Mucosa of rectum (tissue), 2 donors: Measurements from ENCODE around the gene TMEM176A.
"Not testable (repeated sequence)": the region's sequence is repeated elsewhere in the genome, so short reads cannot be mapped to it uniquely, and the experiment has no call there.

Experiments
- H3K27ac ChIP-seq, 2 donors: one replicate each; pipeline ENCODE4 v1.7.0; 2013; ENCODE audit warnings: inconsistent platforms in 2 of 2, low read depth in 2 of 2, low read length in 2 of 2
- H3K27me3 ChIP-seq, 2 donors: one replicate each; pipeline ENCODE4 v1.7.0; 2013; ENCODE audit warnings: low read length in 2 of 2; ENCODE audit not compliant: control insufficient read depth in 2 of 2, insufficient read depth in 2 of 2
- H3K36me3 ChIP-seq, 2 donors: one replicate each; pipeline ENCODE4 v1.7.0; 2013; ENCODE audit warnings: low read length in 2 of 2; ENCODE audit not compliant: control insufficient read depth in 2 of 2, insufficient read depth in 2 of 2
- H3K4me1 ChIP-seq, 2 donors: one replicate each; pipeline ENCODE4 v1.7.0; 2013; ENCODE audit warnings: low read length in 2 of 2, mild to moderate bottlenecking in 1 of 2; ENCODE audit not compliant: control insufficient read depth in 2 of 2, insufficient read depth in 2 of 2
- H3K4me3 ChIP-seq, 2 donors: one replicate each; pipeline ENCODE4 v1.7.0; 2013; ENCODE audit warnings: low read length in 2 of 2
- H3K9ac ChIP-seq, 2 donors: one replicate each; pipeline ENCODE4 v1.7.0; 2013; ENCODE audit warnings: low read length in 2 of 2, low read depth in 1 of 2, mild to moderate bottlenecking in 1 of 2
- H3K9me3 ChIP-seq, 2 donors: one replicate each; pipeline ENCODE4 v1.7.0; 2013; ENCODE audit warnings: low read length in 2 of 2; ENCODE audit not compliant: control insufficient read depth in 2 of 2
- donor health status: healthy.
- donor health status: Normal muscosa, but diverticular disease.

Gene TMEM176A

GRCh38 chr7:150807616-150808438 lies 7.3 kb downstream of the TMEM176A start:
- Histone ChIP-seq H3K4me1 (peaks cover 9 to 12% of the 10 kb centered on the region in 2 donors), H3K9ac (peak overlapping the region; percentile 1 to 32), H3K4me3 (peak overlapping the region in 1 of 2 donors; percentile 54), H3K36me3 (peaks cover 19 to 26% of the 10 kb centered on the region in 2 donors), H3K27ac (peak overlapping the region; percentile 68 to 72)
- H3K27me3 ChIP-seq, H3K9me3 ChIP-seq: not testable (repeated sequence)

GRCh38 chr7:150814328-150815001 lies 13.9 kb downstream of the TMEM176A start:
- Histone ChIP-seq H3K36me3 (no peaks in the 10 kb centered on the region), H3K27me3 (no peaks in the 10 kb centered on the region), H3K27ac (no peak overlapping the region), H3K4me1 (peaks cover 0 to 4% of the 10 kb centered on the region in 2 donors), H3K9me3 (no peaks in the 10 kb centered on the region), H3K9ac (no peak overlapping the region), H3K4me3 (no peak overlapping the region)

GRCh38 chr7:150818971-150819370 lies 18.4 kb downstream of the TMEM176A start:
- H3K36me3 ChIP-seq = no peaks in the 10 kb centered on the region
- H3K9me3 ChIP-seq = no peaks in the 10 kb centered on the region
- H3K27ac ChIP-seq = no peak overlapping the region
- H3K4me3 ChIP-seq = no peak overlapping the region
- no peaks in the 10 kb centered on the region for H3K27me3 ChIP-seq
- H3K9ac ChIP-seq = no peak overlapping the region
- peaks cover 0 to 4% of the 10 kb centered on the region in 2 donors for H3K4me1 ChIP-seq

- Histone ChIP-seq H3K9ac (no peak overlapping the region), H3K4me1 (no peaks in the 10 kb centered on the region), H3K27ac (no peak overlapping the region), H3K27me3 (no peaks in the 10 kb centered on the region), H3K36me3 (no peaks in the 10 kb centered on the region), H3K4me3 (no peak overlapping the region), H3K9me3 (no peaks in the 10 kb centered on the region)
Measured at GRCh38 chr7:150820148-150820547, 19.6 kb downstream of the TMEM176A start.

- no peaks in the 10 kb centered on the region for H3K9me3 ChIP-seq
- no peaks in the 10 kb centered on the region for H3K36me3 ChIP-seq
- no peak overlapping the region for H3K27ac ChIP-seq
- peaks cover 2 to 5% of the 10 kb centered on the region in 2 donors for H3K4me1 ChIP-seq
- no peaks in the 10 kb centered on the region for H3K27me3 ChIP-seq
- H3K9ac ChIP-seq = no peak overlapping the region
- no peak overlapping the region for H3K4me3 ChIP-seq
Measured at GRCh38 chr7:150820578-150821198, 20.1 kb downstream of the TMEM176A start.

GRCh38 chr7:150823043-150823442 lies 22.5 kb downstream of the TMEM176A start:
- Histone ChIP-seq H3K4me3 (no peak overlapping the region), H3K36me3 (no peaks in the 10 kb centered on the region), H3K9me3 (no peaks in the 10 kb centered on the region), H3K27me3 (no peaks in the 10 kb centered on the region), H3K4me1 (peaks cover 10 to 23% of the 10 kb centered on the region in 2 donors), H3K9ac (no peak overlapping the region), H3K27ac (no peak overlapping the region)

- no peak overlapping the region for H3K4me3 ChIP-seq
- H3K27ac ChIP-seq = no peak overlapping the region
- H3K4me1 ChIP-seq = peaks cover 10 to 23% of the 10 kb centered on the region in 2 donors
- no peaks in the 10 kb centered on the region for H3K36me3 ChIP-seq
- no peak overlapping the region for H3K9ac ChIP-seq
- no peaks in the 10 kb centered on the region for H3K27me3 ChIP-seq
- H3K9me3 ChIP-seq = no peaks in the 10 kb centered on the region
Measured at GRCh38 chr7:150823484-150824126, 23.0 kb downstream of the TMEM176A start.

GRCh38 chr7:150824379-150825177 lies 24.0 kb downstream of the TMEM176A start:
- Histone ChIP-seq H3K4me3 (no peak overlapping the region), H3K9me3 (no peaks in the 10 kb centered on the region), H3K36me3 (no peaks in the 10 kb centered on the region), H3K27me3 (no peaks in the 10 kb centered on the region), H3K27ac (no peak overlapping the region), H3K9ac (no peak overlapping the region), H3K4me1 (peaks cover 10 to 23% of the 10 kb centered on the region in 2 donors)

- H3K4me1 ChIP-seq = peaks cover 15 to 35% of the 10 kb centered on the region in 2 donors
- peak overlapping the region in 1 of 2 donors; percentile 45 for H3K9ac ChIP-seq
- H3K36me3 ChIP-seq = no peaks in the 10 kb centered on the region
- H3K9me3 ChIP-seq = no peaks in the 10 kb centered on the region
- H3K4me3 ChIP-seq = peak overlapping the region; percentile 39 to 46
- H3K27me3 ChIP-seq = no peaks in the 10 kb centered on the region
- peak overlapping the region; percentile 90 for H3K27ac ChIP-seq
Measured at GRCh38 chr7:150826061-150826849, 25.7 kb downstream of the TMEM176A start.
